Cerebellar cortex (tissue), 1 donor: Measurements from ENCODE around the gene NKD1.
A peak's percentile ranks its signal among the peaks of the same experiment; 100 is the strongest.

Experiments used
- DNase-seq: peaks from one replicate; pipeline ENCODE4 v3.0.0-alpha.2; 2015; ENCODE audit warnings: low spot score

The NKD1 gene

GRCh38 chr16:50651835-50652438, 103.7 kb downstream of the NKD1 start:
- DNase-seq, result no peak

- no peak for DNase-seq
Observed at GRCh38 chr16:50652836-50653425, 104.7 kb downstream of the NKD1 start.

- no peak for DNase-seq
Observed at GRCh38 chr16:50653633-50654519, 105.7 kb downstream of the NKD1 start.

GRCh38 chr16:50655558-50656055, 107.4 kb downstream of the NKD1 start:
- no peak for DNase-seq

GRCh38 chr16:50657241-50657640, 109.0 kb downstream of the NKD1 start:
- no peak for DNase-seq

GRCh38 chr16:50659806-50660205, 111.6 kb downstream of the NKD1 start:
- DNase-seq, result no peak

- DNase-seq, result no peak
Observed at GRCh38 chr16:50662306-50662940, 114.2 kb downstream of the NKD1 start.

- no peak for DNase-seq
Observed at GRCh38 chr16:50664270-50664669, 116.1 kb downstream of the NKD1 start.

- DNase-seq, result peak; percentile 59
Observed at GRCh38 chr16:50665128-50665878, 117.1 kb downstream of the NKD1 start.

GRCh38 chr16:50666658-50667496, 118.7 kb downstream of the NKD1 start:
- DNase-seq, result no peak

- no peak for DNase-seq
Observed at GRCh38 chr16:50667497-50668367, 119.5 kb downstream of the NKD1 start.

- DNase-seq, result no peak
Observed at GRCh38 chr16:50668368-50669008, 120.3 kb downstream of the NKD1 start.

GRCh38 chr16:50669741-50670140, 121.5 kb downstream of the NKD1 start:
- no peak for DNase-seq

- DNase-seq, result no peak
Observed at GRCh38 chr16:50670476-50670875, 122.3 kb downstream of the NKD1 start.

- DNase-seq, result peak; percentile 13
Observed at GRCh38 chr16:50671644-50672260, 123.6 kb downstream of the NKD1 start.

- DNase-seq, result no peak
Observed at GRCh38 chr16:50673496-50674275, 125.5 kb downstream of the NKD1 start.

- DNase-seq, result no peak
Observed at GRCh38 chr16:50674831-50675230, 126.6 kb downstream of the NKD1 start.
